ENCODE results near the gene MAPK8IP1. TPM values are rescaled to one million over a fixed set of nuclear protein-coding genes. Genes with fewer than 3 reads are reported as not detected.

The MAPK8IP1 gene
- total and polyA plus RNA-seq, 10 donors: 0.80 to 6.0 (median 3.1) TPM

GRCh38 chr11:45890886-45891550 lies 5.6 kb downstream of the MAPK8IP1 start:
- Histone ChIP-seq H3K9me3 (no peaks in the 10 kb centered on the region), H3K27ac (no peak overlapping the region), H3K4me1 (peaks cover 0 to 6% (median 3%) of the 10 kb centered on the region in 6 donors), H3K27me3 (replicated peaks in 1 of 7) (peaks cover 0 to 32% (median 4%) of the 10 kb centered on the region in 7 donors), H3K36me3 (no peaks in the 10 kb centered on the region), H3K4me3 (no peak overlapping the region)
- 80 to 86% (median 84%) methylated on average over 8 to 9 of the region's 9 CpGs for WGBS, 5 donors
- no peak for DNase-seq
- intact Hi-C loops (cut with DNase I; ENCODE audit: low total_unique reads): no loop called here
- TF ChIP-seq CTCF (IDR thresholded peaks at IDR 0.05 in 8 of 11, conservative IDR thresholded peaks at IDR 0.05 in 3 of 11) (no peak), POLR2A (IDR thresholded peaks at IDR 0.05) (no peak), POLR2AphosphoS5 (IDR thresholded peaks at IDR 0.05) (no peak)

GRCh38 chr11:45892856-45893255 lies 7.4 kb downstream of the MAPK8IP1 start:
- H3K4me1 ChIP-seq: no peaks in the 10 kb centered on the region
- no peaks in the 10 kb centered on the region for H3K36me3 ChIP-seq
- WGBS, 5 donors: 69 to 78% (median 76%) methylated on average over 5 of the region's 5 CpGs
- H3K27me3 ChIP-seq (replicated peaks in 1 of 7): peaks cover 0 to 41% (median 4%) of the 10 kb centered on the region in 7 donors
- H3K4me3 ChIP-seq: no peak overlapping the region
- H3K27ac ChIP-seq: no peak overlapping the region
- TF ChIP-seq POLR2AphosphoS5 (IDR thresholded peaks at IDR 0.05): no peak
- TF ChIP-seq CTCF (IDR thresholded peaks at IDR 0.05 in 8 of 11, conservative IDR thresholded peaks at IDR 0.05 in 3 of 11): no peak
- TF ChIP-seq POLR2A (IDR thresholded peaks at IDR 0.05): no peak
- DNase-seq: no peak
- intact Hi-C loops (cut with DNase I; ENCODE audit: low total_unique reads): no loop called here
- H3K9me3 ChIP-seq: no peaks in the 10 kb centered on the region

DNA sequence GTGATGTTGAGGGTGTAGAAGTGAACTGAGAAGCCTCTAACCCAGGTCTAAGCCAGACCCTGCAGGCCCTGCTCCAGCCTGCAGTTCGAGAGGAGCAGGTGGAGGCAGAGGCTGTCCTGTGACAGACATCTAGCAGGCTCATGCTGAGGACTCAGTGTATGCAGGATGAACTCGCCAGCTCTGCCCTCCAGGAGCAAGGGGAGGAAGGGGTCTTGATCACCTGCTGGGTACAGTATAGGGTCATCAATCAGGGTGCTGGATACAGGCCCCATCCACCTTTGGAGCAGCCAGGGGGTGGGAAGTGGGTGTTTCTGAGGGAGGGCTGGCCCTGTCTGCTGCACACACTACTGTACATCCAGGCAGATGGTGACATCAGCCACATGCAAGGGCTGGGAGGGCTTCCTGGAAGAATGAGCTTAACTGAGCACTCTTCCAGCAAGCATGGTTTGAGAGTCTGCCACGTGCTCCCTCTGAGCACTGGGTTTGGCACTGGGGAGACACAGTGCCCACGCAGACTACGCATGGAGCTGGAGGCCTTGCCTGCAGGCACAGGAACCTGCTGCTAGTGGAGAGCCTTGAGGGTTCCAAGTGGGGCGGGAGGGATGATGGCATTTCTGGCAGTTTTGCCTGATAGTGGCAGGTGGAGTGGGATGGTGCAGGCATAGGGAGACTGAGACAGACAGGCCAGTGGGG lies 9.2 kb downstream of the MAPK8IP1 start:
- Histone ChIP-seq H3K27ac (no peak overlapping the region), H3K4me3 (no peak overlapping the region), H3K27me3 (replicated peaks in 1 of 7) (peaks cover 0 to 59% (median 9%) of the 10 kb centered on the region in 7 donors), H3K36me3 (no peaks in the 10 kb centered on the region), H3K9me3 (no peaks in the 10 kb centered on the region), H3K4me1 (peaks cover 5 to 13% (median 10%) of the 10 kb centered on the region in 6 donors)
- TF ChIP-seq CTCF (IDR thresholded peaks at IDR 0.05 in 8 of 11, conservative IDR thresholded peaks at IDR 0.05 in 3 of 11) (no peak), POLR2AphosphoS5 (IDR thresholded peaks at IDR 0.05) (no peak), POLR2A (IDR thresholded peaks at IDR 0.05) (no peak)
- whole genome bisulfite sequencing, 5 donors: 78 to 90% (median 86%) methylated on average over 4 to 6 of the region's 6 CpGs
- intact Hi-C loops (cut with DNase I; ENCODE audit: low total_unique reads): no loop called here
- no peak for DNase-seq

DNA sequence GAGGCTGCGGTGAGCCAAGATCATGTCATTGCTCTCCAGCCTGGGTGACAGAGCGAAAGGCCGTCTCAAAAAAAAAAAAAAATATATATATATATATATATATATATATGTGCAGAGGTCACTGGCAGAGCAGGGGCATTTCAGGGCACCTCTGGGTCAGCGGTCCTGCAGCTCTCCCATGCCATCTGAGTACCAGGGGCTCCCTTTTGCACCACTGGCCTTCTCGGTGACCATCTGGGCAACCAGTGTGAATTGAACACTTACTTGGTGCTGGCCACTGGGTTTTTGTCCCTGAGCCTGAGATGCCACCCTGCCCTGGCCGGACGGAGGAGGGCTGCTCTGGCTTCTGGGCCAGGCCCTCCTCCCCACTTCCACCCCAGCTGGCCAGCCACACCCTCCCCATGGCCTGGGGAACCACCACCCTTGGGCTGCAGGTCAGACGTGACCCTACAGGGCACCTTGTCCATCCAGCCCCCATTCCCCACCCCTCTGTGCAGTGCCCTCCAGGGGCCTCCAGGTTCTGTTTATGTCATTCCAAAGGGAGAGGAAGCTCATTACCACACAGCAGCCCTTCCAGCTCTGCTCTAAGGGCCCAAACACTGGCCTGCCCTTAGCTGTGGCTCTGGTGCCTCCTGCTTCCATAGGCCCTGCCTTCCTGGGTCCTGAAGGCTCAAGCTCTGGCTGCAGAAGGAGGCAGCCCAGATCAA lies 10.3 kb downstream of the MAPK8IP1 start:
- H3K27ac ChIP-seq: no peak overlapping the region
- H3K4me3 ChIP-seq: no peak overlapping the region
- H3K9me3 ChIP-seq: no peaks in the 10 kb centered on the region
- peaks cover 5 to 20% (median 15%) of the 10 kb centered on the region in 6 donors for H3K4me1 ChIP-seq
- H3K36me3 ChIP-seq: no peaks in the 10 kb centered on the region
- 86 to 97% (median 90%) methylated on average over 8 of the region's 8 CpGs for WGBS, 5 donors
- no peak for DNase-seq
- H3K27me3 ChIP-seq (replicated peaks in 1 of 7): peaks cover 0 to 69% (median 13%) of the 10 kb centered on the region in 7 donors
- intact Hi-C loops (cut with DNase I; ENCODE audit: low total_unique reads): no loop called here
- TF ChIP-seq POLR2A (IDR thresholded peaks at IDR 0.05) (no peak), POLR2AphosphoS5 (IDR thresholded peaks at IDR 0.05) (no peak), CTCF (IDR thresholded peaks at IDR 0.05 in 8 of 11, conservative IDR thresholded peaks at IDR 0.05 in 3 of 11) (no peak)
